Sigmoid colon (tissue), 4 donors: ENCODE measurements around the gene ABHD3.

Source experiments
- POLR2A ChIP-seq, 2 donors: fragments of 450-650 bp; IDR thresholded peaks; one replicate each; pipeline ENCODE4 v1.6.1; 2016; ENCODE audit warnings: antibody characterized with exemption in 2 of 2, mild to moderate bottlenecking in 2 of 2, moderate library complexity in 2 of 2
- POLR2AphosphoS5 ChIP-seq, 4 donors: sonication (generic); formaldehyde crosslinking; IDR thresholded peaks; one replicate each; pipeline ENCODE4 v1.6.1; 2017; ENCODE audit warnings: antibody characterized with exemption in 4 of 4
- TF ChIP-seq, protein P1 (sequence below), 4 experiments: fragments of 450-650 bp in 3 of 4; fragments of 200-600 bp in 1 of 4; IDR thresholded peaks; one replicate each; pipeline ENCODE4 v1.5.1; 2016 to 2019; ENCODE audit warnings: antibody characterized with exemption in 4 of 4, mild to moderate bottlenecking in 3 of 4, moderate library complexity in 2 of 4

DNA sequence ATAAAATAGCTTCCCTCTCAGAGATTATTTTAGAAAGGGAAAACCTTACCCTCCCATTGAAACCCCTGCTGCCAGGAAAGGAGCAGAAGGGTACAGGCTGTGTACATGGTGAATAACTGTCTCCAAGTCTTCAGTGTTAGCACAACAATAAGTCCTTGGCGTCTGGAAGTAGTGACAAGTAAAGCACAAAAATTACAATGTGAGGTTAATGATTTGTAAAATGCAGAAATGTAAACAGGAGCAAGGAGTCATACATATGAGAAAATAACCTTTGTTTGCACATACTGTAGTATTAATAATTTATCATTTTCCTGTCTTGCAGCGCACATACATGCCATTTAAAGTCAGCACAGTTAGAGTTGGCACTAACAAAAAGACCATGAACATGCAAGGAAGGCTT lies 40.5 kb downstream of the ABHD3 start:
- TF ChIP-seq, protein P1, sequence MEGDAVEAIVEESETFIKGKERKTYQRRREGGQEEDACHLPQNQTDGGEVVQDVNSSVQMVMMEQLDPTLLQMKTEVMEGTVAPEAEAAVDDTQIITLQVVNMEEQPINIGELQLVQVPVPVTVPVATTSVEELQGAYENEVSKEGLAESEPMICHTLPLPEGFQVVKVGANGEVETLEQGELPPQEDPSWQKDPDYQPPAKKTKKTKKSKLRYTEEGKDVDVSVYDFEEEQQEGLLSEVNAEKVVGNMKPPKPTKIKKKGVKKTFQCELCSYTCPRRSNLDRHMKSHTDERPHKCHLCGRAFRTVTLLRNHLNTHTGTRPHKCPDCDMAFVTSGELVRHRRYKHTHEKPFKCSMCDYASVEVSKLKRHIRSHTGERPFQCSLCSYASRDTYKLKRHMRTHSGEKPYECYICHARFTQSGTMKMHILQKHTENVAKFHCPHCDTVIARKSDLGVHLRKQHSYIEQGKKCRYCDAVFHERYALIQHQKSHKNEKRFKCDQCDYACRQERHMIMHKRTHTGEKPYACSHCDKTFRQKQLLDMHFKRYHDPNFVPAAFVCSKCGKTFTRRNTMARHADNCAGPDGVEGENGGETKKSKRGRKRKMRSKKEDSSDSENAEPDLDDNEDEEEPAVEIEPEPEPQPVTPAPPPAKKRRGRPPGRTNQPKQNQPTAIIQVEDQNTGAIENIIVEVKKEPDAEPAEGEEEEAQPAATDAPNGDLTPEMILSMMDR (IDR thresholded peaks at IDR 0.05) = no peak
- TF ChIP-seq POLR2A (IDR thresholded peaks at IDR 0.05) (no peak), POLR2AphosphoS5 (IDR thresholded peaks at IDR 0.05) (no peak)
